Activated CD4-positive, CD25-positive, alpha-beta regulatory T cell (primary cell): Measurements from ENCODE around the gene SLC16A9.

Experiments
- DNase-seq, 4 experiments: peaks; one replicate each; lab custom pipeline; 2025; lab: John Stamatoyannopoulos, UW

SLC16A9 gene

DNA sequence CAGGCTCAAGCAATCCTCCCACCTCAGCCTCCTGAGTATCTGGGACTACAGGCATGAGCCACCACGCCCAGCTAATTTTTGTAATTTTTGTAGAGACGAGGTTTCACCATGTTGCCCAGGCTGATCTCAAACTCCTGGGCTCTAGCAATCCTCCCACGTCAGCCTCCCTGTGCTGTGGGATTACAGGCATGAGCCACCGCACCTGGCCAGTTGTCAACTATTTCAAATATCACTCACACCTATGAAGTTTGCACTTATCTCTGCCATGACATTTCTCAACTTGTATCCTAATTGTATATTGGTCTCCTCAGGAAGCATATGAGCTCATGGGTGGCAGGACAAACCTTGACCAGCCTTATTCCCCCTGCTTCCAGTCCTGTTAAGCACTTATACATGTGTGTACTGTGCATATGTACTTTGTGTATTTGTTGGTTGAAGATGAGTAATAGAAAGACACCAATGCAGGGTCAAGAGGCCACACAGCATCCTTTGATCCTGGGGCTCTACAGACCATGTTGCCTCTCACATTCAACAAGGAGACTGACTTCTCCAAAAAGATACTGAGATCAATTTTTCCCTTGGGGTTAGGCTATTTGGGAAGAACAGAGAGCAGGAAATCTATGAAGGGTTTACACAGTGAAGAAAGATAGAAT lies 82.2 kb downstream of the SLC16A9 start:
- DNase-seq, result no peak

DNA sequence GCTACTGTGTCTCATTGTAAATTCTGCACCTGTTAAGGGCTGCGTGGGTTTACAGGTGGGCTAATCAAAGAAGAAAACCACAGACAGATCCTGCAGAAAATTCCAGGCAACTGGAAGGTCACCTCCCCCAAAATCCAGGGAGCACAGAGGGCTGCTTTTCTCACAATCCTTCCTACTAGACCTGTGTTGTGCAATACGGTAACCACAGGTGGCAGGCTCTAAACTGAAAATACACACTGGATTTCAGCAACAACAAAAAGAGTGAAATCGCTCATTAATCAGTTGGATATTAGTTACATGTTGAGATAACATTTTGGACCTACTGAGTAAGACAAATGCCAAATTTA lies 83.2 kb downstream of the SLC16A9 start:
- no peak for DNase-seq

DNA sequence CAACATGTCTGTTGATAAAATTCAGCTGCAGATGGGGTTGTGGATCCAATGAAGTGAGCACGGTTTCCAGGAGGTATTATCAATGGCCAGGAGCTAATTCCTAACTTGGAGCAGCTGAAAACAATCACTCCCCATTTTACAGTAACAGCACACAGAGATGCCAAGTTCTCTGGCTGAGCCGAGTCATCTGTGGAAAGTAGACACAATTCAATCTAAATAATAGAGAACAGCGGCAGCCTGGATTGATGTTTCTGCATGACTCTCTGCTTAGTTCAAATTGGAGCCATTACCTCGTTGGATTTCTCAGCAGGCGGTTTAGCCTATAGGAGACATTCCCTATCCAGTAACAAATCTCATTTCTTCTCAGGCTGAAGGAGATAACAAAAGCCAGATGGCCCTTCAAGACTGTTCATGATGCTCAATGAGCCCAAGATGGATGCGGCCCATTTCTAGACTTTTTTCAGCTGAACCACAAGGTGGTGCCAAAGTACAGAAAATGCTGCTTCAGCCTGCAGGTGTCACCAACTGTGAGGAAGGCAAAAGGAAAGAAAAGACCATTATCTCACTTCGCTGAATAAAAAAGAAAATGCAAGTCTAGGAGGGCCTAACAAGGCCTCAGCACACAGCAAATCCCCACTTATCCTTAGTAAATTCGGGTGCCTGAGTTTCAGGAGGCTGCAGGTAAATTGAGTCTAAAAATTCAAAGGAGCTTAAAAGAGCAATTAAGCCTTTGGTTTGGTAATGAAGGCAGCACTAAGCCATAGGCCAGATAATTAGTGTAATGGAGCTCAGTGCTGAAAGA lies 83.7 kb downstream of the SLC16A9 start:
- no peak for DNase-seq

DNA sequence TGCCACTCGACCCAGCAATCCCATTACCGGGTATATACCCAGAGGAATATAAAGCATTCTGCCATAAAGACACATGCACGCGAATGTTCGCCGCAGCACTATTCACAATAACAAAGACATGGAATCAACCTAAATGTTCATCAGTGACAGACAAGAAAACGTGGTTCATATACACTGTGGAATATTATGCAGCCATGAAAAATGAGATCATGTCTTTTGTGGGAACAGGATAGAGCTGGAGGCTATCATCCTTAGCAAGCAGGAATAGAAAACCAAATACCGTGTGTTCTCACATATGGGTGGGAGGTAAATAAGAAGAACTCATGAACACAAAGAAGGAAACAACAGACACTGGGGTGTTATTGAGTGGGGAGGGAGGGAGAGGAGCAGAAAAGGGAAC lies 84.7 kb downstream of the SLC16A9 start:
- no peak for DNase-seq

DNA sequence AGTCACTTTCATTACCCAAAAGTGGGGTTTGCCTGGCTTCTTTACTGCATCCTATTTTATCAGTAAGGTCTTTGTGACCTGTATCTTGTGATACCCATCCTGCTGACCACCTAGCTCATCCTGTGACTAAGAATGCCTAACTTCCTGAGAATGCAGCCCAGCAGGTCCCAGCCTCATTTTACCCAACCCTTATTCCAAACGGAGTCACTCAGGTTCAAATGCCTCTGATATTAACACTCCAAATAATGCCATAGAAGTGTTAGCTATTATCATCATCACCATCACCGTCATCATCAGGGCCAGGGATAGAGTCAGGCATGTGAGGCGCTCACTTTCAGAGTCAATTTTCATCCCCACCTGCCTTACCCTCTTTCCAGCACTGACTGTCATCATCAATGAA lies 85.5 kb downstream of the SLC16A9 start:
- no peak for DNase-seq

DNA sequence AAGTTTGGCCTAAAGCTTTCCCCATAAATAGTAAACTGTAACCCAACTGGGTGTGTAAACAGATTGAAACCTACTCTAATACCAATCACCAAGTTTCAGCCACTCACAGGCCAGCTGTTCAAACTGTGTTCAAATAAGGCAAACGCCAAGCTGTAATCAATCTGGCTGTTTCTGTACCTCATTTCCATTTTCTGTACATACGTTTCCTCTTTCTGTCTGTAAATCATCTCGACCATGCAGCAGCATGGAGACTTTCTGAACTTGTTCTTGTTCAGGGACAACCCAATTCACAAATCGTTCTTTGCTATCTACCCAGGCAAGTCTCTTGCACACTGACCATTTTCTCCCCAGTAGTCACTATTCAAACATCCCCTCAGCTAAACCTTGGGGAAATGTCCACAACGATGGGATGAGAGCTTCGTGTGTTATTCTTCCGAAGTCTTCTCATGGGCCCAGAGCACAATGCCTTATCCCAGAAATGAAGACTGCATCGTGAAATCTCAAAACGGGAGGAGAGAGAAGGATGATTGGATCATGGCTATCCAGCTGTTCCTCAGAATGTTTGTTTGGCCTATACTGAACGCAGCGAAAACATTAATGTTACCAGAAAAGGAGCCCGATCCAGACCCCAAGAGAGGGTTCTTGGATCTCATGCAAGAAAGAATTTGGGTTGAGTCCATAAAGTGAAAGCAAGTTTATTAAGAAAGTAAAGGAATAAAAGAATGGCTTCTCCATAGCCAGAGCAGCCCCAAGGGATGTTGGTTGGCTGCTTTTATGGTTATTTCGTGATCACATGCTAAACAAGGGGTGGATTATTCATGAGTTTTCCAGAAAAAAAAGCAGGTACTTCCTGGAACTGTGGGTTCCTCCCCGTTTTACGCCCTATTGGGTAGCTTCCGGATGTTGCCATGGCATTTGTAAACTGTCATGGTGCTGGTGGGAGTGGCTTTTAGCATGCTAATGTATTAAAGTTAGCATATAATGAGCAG lies 86.2 kb downstream of the SLC16A9 start:
- no peak for DNase-seq

DNA sequence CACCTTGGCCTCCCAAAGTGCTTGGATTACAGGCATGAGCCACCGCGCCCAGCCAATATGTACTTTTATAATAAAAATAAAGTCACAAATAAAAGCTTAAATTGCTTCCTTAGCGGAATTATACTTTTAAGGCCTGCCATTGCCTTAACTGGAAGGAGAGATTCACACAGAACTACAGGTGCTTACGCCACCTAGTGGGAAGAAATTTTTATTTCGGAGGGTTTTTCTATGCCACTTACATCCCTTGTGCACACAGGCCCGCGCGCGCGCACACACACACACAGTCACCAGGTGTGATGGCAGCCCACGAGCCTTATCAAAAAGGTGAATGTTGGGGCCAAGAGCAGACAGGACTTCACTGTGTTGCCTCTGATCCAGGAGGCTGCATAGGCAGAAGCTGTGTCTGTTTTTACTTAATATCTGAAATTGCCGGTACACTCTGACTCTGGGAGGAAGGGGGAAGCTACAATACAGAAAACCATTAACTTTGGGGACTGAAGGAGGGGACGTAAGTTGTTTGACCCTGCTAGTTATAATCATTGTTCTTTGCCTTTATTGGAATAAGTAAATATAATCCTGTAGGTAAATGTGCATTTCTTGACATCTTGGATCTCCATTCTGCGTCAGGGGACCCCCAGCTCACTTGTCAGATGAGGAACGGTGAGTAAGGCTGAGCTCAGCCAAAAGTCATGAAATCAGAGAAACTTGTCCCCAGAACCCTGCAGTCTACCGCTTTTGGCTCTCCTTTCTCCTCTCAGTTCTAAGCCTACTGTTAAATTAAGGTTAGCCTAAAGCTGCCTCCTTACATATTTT lies 87.1 kb downstream of the SLC16A9 start:
- DNase-seq, result no peak

DNA sequence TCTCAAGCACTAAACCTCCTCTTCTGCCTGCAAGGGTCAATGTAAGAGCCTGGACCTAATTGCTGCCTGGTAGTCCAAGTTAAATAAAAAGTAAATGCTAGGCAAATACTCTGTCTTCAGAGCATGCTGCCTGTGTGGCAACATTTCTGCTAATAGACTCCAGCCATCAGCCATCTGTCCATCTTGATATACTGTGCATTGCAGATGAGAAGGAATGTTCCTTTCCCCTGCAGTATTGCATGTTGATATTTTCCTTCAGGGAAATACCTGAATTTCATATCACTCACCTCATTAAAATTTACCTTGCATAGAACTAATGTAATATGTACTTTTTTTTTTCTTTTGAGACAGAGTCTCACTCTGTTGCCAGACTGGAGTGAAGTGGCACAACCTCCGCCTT lies 87.9 kb downstream of the SLC16A9 start:
- DNase-seq, result no peak

DNA sequence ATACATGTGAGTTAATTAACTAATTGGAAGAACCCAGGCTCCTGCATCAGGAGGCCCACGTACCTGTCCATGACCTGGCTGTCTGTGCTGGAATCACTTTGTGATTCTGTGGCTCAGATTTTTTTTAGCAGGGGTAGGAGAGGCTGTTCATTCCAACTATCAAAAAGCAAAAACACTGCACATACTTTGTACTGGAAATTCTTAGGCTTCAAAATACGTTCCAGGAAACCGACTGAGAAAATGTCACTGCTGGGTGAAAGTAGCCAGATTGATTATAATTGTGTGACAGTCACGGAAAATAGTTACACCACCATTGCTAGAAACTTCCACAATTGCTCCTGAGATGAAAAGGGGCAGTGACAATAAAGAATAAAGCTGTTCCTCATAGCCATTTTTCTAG lies 91.0 kb downstream of the SLC16A9 start:
- no peak for DNase-seq

DNA sequence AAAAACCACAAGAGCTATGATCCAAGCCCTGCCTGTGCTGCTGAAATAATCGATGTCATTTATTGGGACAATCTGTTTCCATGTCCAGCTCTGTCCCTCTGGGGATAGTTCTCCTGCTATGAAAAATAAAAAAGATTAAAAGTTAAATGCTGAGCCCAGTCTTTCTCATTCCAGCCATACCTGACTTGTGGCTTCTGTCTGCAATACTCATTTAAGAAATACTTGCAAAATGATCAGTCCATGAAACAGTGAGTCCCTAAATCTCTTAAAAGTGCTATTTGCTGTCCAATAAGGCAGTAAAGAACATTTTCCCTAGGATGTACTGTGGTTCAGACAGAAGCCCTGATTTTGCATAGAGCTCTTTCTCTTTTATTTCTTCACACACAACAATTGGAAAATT lies 91.7 kb downstream of the SLC16A9 start:
- DNase-seq, result no peak

DNA sequence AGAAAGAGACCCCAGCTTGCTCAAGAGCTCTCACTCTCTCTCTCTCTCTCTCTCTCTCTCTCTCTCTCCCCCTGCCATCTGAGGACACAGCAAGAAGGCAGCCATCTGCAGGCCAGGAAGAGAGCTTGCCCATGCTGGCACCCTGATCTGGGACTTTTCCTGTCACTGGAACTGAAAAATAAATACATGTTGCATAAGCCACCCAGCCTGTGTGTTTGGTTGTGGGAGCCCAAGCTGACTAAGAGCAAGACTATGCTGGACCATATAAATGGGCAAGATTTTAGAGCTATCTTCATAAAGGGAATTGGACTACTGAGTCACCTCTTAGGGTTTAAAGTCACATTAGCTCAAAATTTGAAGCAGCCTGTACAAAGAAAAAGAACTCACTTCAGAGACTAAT lies 98.6 kb downstream of the SLC16A9 start:
- no peak for DNase-seq

DNA sequence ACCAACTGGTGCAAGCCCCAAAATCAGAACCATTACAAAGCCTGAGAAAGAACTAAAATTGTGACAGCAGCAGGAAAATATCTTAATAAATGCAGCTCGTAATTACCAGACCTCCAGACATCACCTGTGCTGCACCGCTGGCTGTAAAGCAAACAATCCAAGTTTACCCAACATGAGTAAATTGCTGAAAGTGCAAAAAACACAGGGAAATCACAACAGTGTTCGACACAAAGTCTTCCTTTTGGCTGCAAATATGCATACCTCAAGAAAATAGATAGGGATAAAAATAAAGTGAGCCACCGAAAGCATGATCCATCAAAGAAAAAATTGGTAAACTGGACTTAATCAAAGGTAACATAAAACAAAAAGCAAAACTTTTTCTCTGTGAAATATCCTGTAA lies 101.7 kb downstream of the SLC16A9 start:
- no peak for DNase-seq

DNA sequence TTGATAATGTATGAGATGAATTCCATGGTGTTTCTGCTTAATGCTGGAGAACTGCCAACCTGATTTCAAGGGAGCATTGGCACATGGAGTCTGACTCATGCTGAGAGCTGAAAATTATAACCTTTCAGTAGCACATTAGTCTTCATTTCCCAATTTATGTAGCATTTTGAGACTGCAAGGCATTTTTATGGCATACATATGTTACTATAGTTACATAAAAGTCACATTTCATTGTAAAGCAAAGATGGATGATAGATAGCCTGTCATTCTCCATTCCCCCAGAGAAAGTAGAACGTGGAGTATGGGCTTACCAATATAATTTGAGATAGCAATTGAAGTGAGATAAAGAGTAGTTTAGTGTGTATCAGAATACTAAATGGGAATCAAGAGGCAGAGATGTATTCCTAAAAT lies 103.1 kb downstream of the SLC16A9 start:
- no peak for DNase-seq

DNA sequence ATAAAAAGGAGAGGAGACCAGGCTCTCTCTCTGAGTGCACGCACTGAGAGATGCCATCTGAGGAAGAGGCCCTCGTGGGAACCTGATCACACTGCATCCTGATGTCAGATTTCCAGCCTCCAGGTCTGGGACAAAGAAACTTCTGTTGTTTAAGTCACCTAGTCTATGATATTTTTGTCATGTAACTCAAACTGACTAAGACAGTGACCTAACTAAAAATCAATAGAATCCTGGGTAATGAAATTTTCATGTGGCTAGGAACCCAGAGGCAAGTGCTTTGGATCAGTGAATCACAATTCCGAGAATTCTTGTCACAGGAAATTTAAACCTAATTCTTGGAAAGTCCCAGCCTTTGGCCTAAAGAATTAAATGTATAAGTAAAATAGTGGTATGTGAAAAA lies 107.7 kb downstream of the SLC16A9 start:
- no peak for DNase-seq
